Midbrain (tissue), 1 donor: ENCODE measurements around the gene ESR2.
"Not testable (repeated sequence)": the region's sequence is repeated elsewhere in the genome, so short reads cannot be mapped to it uniquely, and the experiment has no call there.

Source experiments
- DNase-seq: peaks from one replicate; lab custom pipeline; 2025; lab: John Stamatoyannopoulos, UW

The ESR2 gene

GRCh38 chr14:64220466-64220865 is 73.7 kb downstream of the ESR2 start:
- no peak for DNase-seq

DNA sequence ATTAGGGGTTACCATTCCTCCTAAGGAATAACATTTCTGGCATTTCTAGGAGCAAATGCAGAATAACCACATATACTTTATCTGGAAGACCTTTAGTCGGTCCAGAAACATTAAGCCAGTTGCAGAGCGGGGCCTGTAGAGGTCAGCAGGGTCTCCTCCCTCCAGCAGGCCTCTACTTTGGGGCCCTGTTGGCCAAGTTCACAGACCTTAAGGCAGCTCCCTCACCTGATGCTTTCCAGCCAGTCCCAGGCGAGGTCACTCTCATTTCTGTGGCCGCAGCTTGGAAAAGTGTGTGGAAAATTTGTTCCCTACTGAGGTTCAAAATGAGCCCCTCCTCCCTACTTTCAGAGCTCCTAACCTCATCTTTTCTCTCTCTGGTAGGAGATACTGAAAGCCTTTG is 74.1 kb downstream of the ESR2 start:
- DNase-seq, result no peak

- no peak for DNase-seq
These were observed 75.6 kb downstream of the ESR2 start for GRCh38 chr14:64218344-64219240.

- DNase-seq, result no peak
These were observed 76.3 kb downstream of the ESR2 start for GRCh38 chr14:64217834-64218233.

DNA sequence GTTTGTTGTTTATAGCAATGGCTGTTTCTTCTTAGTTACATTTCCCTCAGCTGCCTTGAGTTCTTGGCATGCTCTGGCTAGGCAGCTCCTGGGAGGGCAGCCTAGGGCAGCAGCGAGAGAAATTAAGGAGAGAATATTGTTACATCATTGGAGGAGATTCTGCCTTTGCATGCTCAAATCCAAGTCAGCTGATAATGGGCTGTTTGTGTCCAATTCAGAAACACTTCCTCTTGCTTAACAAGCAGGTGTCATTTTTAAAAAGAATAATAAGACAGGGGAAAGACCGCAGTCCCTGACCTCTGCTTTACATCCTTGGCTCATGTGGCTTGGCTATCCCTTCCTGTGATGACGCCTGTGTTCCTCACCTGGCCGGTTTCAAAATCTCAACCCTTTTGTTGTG is 76.9 kb downstream of the ESR2 start:
- no peak for DNase-seq

GRCh38 chr14:64215978-64216377 is 78.2 kb downstream of the ESR2 start:
- DNase-seq, result no peak

DNA sequence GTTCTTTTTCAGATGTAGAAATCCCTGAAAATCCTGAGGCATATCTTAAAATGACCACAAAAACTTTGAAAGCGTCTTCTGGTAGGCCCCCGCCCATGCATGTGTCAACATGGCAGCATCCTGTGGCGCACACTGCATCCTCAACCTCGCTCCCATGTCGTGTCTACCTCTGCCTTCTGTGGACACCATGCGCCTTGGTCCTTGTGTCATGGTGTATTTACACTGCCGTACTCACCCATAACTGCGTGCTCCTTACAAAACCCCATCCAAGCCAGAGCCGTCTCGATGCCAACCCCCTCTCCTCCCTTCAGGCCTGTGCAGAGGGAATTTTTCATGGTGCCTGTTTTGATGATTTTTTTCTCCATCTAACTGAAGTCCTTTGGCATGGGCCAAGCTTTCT is 78.9 kb downstream of the ESR2 start:
- DNase-seq, result no peak

DNA sequence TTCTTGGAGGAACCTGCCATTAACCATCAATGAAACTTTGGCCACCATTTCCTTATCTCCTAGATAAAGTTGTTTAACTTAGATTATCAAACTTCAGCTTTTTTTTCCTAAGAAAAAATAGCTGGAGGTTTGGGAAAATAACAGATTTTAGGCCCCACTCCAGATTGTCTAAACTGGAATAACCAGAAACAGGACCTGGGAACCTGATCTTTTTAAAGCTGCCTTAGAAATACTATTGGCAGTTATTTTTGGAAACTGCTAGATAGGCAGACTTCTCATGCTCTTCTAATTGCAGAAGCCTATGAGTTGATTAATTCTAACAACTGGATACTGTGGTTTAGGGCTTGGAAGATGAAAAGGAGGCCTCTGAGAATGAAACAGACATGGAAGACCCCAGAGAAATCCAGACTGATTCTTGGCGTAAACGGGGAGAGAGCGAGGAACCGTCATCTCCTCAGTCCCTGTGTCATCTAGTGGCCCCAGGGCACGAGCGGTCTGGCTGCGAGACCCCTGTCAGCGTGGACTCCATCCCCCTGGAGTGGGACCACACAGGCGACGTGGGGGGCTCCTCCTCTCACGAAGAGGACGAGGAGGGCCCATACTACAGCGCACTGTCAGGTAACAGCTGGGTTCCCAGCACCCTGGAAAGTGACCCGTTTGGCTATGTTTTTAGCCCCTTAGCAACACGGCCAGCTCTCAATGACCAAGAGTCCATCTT is 80.2 kb downstream of the ESR2 start:
- no peak for DNase-seq

DNA sequence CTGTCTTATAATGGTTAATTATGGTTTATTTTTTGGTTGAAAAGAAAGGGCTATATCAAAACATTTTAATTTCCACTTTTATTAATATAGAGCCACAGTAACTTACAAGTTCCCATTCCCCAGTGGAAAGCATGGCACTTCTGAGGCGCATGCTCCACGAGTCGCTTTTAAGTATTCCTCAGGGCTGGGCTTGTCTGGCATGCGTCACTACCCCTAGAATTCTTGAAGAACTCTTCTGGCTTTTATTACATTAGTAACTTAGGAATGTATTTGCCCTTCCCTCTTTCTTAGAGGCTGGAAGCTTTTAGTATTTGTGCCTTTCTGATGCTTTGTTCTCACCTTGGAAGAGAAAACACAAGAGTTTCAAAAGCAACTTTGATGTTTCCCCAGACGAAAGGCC is 81.1 kb downstream of the ESR2 start:
- no peak for DNase-seq

DNA sequence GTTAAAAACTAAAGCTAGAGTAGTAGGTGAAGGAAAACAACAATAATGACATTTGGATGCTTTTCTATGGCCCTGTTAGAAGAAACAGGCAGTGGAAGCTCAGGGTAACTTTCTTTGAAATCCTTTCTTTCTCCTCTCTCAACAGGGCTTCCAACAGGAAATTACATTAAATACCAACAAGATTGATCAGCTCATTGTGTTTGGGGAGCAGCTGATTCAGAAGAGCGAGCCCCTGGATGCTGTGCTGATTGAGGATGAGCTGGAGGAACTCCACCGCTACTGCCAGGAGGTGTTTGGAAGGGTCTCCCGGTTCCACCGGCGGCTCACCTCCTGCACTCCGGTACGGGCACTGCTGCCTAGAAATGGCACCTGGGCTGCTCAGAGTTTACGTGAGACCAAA is 81.5 kb downstream of the ESR2 start:
- DNase-seq, result no peak

GRCh38 chr14:64210912-64211311 is 83.3 kb downstream of the ESR2 start:
- DNase-seq, result not testable (repeated sequence)

DNA sequence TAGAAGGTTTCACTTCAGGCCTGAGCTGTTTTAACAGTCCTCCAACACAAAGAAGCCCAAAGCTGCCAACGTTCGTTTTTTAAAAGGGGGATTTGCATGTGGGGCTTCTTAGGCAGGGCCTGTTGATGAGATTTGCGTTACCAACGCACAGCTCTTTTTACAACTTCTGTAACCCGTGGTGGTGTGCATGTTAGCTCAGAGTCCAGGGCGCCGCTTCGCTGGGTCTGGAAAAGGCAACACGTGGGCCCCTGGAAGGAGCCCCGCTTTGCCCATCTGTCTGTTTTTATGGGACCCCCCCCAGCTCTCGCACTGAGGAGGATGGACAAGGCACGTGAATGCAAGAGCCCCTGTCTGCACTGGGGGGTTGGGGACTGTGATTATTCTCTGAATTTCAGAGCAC is 84.0 kb downstream of the ESR2 start:
- DNase-seq, result no peak

GRCh38 chr14:64209444-64210131 is 84.6 kb downstream of the ESR2 start:
- DNase-seq, result peak; percentile 17

GRCh38 chr14:64208981-64209380 is 85.2 kb downstream of the ESR2 start:
- no peak for DNase-seq

DNA sequence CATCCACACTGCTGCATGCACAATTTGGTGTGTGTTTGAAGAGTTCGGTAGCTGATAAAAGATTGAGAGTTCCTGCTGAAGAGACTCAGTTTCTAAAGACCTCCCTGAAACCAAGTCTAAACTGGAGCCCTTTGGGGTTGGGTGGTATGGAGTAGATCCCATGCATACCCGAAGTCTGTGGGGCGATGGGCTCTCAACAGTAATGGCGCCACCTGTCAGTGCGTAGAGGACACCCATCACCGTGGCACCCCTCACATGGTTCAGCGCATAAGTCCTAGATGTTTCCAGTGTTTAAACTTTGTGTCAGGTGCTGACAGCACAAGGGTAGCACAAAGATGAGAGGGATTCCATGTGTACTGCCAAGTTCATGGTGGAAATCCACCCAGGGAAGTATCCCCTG is 85.9 kb downstream of the ESR2 start:
- no peak for DNase-seq

DNA sequence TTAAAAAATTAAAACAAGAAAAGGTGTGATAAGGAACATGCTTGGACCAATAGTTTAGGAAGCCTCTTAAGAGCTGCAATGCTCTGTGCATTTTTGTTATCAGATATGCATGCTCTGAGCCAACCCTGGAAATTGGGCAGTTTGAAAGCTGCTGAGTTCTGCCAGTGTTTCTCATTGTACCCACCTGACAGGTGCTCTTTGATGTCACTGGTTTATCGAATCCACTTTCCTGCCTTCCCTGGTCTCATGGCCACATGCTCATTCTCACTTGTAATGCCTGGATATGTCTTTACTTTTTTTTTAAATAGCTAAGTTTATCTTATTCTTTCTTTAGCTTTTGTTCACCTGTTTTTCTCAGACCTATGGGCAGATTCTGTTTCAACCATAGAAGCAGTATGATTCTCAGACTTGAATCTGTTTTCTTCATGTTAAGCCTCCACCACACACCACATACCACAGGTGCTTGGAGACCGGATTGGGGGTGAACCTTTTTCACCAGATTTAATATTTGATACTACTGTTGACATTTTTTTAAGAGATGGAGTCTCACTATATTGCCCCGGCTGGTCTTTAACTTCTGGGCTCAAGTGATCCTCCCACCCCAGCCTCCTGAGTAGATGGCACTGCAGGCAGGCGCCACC is 90.7 kb downstream of the ESR2 start:
- DNase-seq, result no peak

DNA sequence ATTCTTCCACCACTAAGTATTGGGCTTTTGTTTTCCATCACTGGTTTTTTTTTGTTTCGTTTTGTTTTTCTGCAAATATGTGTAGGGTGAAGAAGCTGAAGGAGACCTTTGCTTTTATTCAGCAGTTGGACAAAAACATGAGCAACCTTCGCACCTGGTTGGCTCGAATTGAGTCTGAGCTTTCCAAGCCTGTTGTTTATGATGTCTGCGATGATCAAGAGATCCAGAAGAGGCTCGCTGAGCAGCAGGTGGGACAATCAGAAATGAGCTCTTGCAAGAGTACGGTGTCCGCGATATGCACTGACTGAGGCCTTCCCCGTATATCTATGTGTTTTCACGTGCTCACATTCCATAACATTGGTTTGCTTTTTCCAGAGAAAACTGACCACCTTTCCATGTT is 91.5 kb downstream of the ESR2 start:
- DNase-seq, result no peak

DNA sequence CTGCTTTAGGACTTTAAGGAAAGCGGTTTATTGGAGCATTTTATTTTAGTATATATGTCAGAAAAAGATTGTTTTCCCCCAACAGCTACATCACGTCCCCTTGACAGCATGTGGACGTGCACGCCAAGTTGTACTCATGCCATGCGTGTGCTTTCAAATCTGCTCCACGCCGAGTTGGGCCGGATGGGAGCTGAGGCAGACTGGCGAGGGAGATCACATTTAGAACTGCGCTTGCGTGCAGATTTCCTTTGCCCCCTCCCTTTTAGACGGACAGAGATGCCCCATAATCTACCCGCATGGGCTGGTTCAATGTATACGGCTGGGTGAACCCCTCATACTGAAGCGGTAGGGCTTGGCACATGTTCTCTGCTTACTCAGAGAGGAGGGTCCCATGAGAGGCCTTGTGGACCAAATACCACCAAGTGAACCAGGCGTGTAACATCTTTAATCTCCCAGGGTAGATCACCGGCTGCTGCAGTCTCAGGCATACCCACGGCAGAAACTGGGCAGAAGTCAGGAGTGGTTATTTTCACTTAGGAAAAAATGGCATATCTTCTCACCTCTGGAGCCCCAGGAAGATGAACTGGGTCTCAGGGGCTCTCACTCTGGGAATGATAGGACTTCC is 92.1 kb downstream of the ESR2 start:
- no peak for DNase-seq

DNA sequence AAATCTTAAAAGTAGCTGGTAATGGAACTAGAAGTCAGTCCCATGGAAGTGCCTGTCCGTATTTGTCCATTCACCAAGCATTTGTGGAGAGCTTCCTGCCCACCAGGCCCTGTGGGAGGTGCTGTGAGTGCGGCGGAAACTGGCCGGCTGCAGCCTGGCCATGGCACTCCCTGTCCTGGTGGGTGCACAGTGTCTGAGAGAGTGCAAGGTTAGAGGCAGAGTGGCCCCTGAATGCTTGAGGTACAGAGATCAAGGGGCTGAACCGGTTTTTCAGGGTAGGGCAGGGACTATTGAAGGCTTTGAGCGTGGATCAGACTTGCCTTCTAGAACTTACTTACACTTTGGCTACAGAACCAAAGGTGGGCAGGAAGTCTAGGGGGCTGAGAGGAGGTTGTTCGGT is 92.9 kb downstream of the ESR2 start:
- no peak for DNase-seq

DNA sequence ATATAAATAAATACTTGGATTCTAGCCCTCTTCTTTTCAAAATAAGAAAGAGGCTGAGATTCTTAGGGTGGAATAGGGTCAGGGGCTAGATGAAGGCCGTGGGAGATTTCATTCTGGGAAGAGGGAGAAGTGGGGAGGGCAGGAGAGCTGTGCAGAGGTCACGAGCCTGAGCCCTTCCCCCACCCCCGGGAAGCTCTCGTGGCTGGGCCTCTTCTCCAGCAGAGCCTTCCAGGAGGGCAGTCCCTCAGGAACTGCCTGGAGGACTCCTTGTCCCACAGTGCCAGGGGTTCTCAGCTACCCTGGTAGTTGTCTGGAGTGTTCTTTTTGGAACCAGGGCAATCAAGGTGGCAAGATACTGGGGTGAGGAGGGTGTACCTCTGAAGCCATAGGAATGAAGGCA is 94.0 kb downstream of the ESR2 start:
- peak; percentile 33 for DNase-seq

DNA sequence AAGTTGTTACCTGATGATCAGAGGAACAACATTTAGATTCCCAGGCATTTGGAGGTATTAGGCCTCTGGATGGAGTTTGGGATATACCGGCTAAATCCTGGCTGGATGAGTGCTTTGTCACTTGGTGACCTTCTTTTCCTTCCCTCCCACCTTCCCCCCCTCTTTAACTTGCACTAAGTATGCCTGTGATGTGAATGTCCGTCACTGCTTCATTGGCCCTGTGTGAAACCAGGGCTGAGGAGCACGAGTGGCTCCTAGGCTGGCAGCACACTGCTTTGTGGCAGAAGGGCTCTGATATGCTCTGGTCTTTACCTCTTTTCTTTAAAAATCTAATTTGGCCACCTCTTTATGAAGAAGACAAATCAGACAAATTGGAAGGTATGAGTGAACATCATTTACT is 95.7 kb downstream of the ESR2 start:
- DNase-seq, result no peak

GRCh38 chr14:64197996-64198395 is 96.2 kb downstream of the ESR2 start:
- DNase-seq, result no peak
